ENCODE data around the gene HMG20A. TPM values are rescaled to one million over a fixed set of nuclear protein-coding genes. Genes with fewer than 3 reads are reported as not detected.
A peak's percentile ranks its signal among the peaks of the same experiment; 100 is the strongest.
"Not testable (repeated sequence)": the region's sequence is repeated elsewhere in the genome, so short reads cannot be mapped to it uniquely, and the experiment has no call there.

Gene HMG20A
- total and polyA plus RNA-seq, 9 of the 15 experiments (the other 6 are each of a cell fraction or from before 2014, with no cell fraction given), result 25.0 to 68.1 (median 38.9) TPM

- H3K9me3 ChIP-seq (replicated peaks; ENCODE audit: control insufficient read depth, insufficient read depth, low read depth, low read length); in situ Hi-C loops (cut with MboI); H2AFZ ChIP-seq (ENCODE audit: low read depth, low read length); ATAC-seq; H3K36me3 ChIP-seq (ENCODE audit: control insufficient read depth, insufficient read depth, low read length); H3K27me3 ChIP-seq (ENCODE audit: control insufficient read depth in 2 of 2, insufficient read depth in 2 of 2, low read length in 2 of 2); H3K9me1 ChIP-seq (ENCODE audit: control insufficient read depth, insufficient read depth, low read length); H3K27ac ChIP-seq (ENCODE audit: extremely low read depth, low read depth, low read length); CTCF ChIA-PET (ENCODE audit: low intra/inter-chr PET ratio); intact Hi-C loops (cut with micrococcal nuclease); BruUV-seq (replicated peaks); H3K4me1 ChIP-seq (replicated peaks in 1 of 2; ENCODE audit: control insufficient read depth in 2 of 2, insufficient read depth in 2 of 2, low read length in 2 of 2); H3K4me2 ChIP-seq (ENCODE audit: insufficient read depth, low read length); DNase-seq (ENCODE audit: extremely low read depth in 1 of 4, low spot score in 3 of 4); H3K9ac ChIP-seq (ENCODE audit: insufficient read depth in 1 of 2, low read depth in 2 of 2, low read length in 2 of 2); H4K20me1 ChIP-seq (replicated peaks; ENCODE audit: control insufficient read depth, insufficient read depth, low read length); FAIRE-seq; H3K4me3 ChIP-seq: not testable (repeated sequence)
- POLR2A ChIA-PET, result interaction anchor here (1.5 kb wide), 2 partner anchors 10 to 19 kb away, joined by 4 read pairs; no protein-coding TSS in a partner anchor
- peaks cover 58% of the 10 kb centered on the region for H3K79me2 ChIP-seq (ENCODE audit: control insufficient read depth, insufficient read depth, low read length)
- whole genome bisulfite sequencing (ENCODE audit: insufficient coverage, low coverage, missing lambda C conversion rate), result 40% methylated on average over 1 of the region's 1 CpG
- TF ChIP-seq SPI1 (IDR thresholded peaks at IDR 0.05; ENCODE audit: borderline replicate concordance, low read depth, low read length), result peak; percentile 73; the same call in 1 of the 2 replicates
Observed at GRCh38 chr15:77406173-77406759, 14.4 kb upstream of the HMG20A start.

- Histone ChIP-seq H3K4me1 (replicated peaks in 1 of 2; ENCODE audit: control insufficient read depth in 2 of 2, insufficient read depth in 2 of 2, low read length in 2 of 2) (peaks cover 0 to 7% of the 10 kb centered on the region in 2 experiments; a peak in 2 of 5 replicates), H4K20me1 (replicated peaks; ENCODE audit: control insufficient read depth, insufficient read depth, low read length) (0 out of 2 replicates have a peak, but pooled peaks cover 3% of the 10 kb centered on the region), H3K9ac (ENCODE audit: insufficient read depth in 1 of 2, low read depth in 2 of 2, low read length in 2 of 2) (no peak overlapping the region), H3K4me2 (ENCODE audit: insufficient read depth, low read length) (no peak overlapping the region), H3K9me3 (replicated peaks; ENCODE audit: control insufficient read depth, insufficient read depth, low read depth, low read length) (no peaks in the 10 kb centered on the region), H3K36me3 (ENCODE audit: control insufficient read depth, insufficient read depth, low read length) (no peaks in the 10 kb centered on the region), H3K79me2 (ENCODE audit: control insufficient read depth, insufficient read depth, low read length) (peaks cover 59% of the 10 kb centered on the region), H2AFZ (ENCODE audit: low read depth, low read length) (no peak overlapping the region), H3K27me3 (ENCODE audit: control insufficient read depth in 2 of 2, insufficient read depth in 2 of 2, low read length in 2 of 2) (no peaks in the 10 kb centered on the region), H3K9me1 (ENCODE audit: control insufficient read depth, insufficient read depth, low read length) (no peaks in the 10 kb centered on the region), H3K27ac (ENCODE audit: extremely low read depth, low read depth, low read length) (no peak overlapping the region), H3K4me3 (no peak overlapping the region)
- intact Hi-C loops (cut with micrococcal nuclease) (no loop called here), in situ Hi-C loops (cut with MboI) (no loop called here)
- no TSS peak for BruUV-seq (replicated peaks)
- ATAC-seq (no peak), FAIRE-seq (no peak), DNase-seq (ENCODE audit: extremely low read depth in 1 of 4, low spot score in 3 of 4) (no peak)
- POLR2A ChIA-PET, result interaction anchor here (1.5 kb wide), 2 partner anchors 9 to 20 kb away, joined by 4 read pairs; no protein-coding TSS in a partner anchor
- WGBS (ENCODE audit: insufficient coverage, low coverage, missing lambda C conversion rate), result 45% methylated on average over 4 of the region's 4 CpGs
- TF ChIP-seq ZNF764 (CRISPR knock-in tag; IDR thresholded peaks at IDR 0.05; ENCODE audit: low read depth), result no peak
- TF ChIP-seq EZH2 (IDR thresholded peaks at IDR 0.05; ENCODE audit: borderline replicate concordance, low read depth, low read length), result no peak
- no peak for TF ChIP-seq DLX4 (CRISPR knock-in tag; IDR thresholded peaks at IDR 0.05)
- no peak for TF ChIP-seq HMG20B (CRISPR knock-in tag; IDR thresholded peaks at IDR 0.05)
- no peak for TF ChIP-seq SP1 (CRISPR knock-in tag; IDR thresholded peaks at IDR 0.05)
- CTCF ChIA-PET (ENCODE audit: low intra/inter-chr PET ratio), result no interaction called here
Observed at GRCh38 chr15:77406846-77407245, 13.8 kb upstream of the HMG20A start.
